Activated CD4-positive, alpha-beta T cell treated with anti-CD3 and anti-CD28 coated beads for 36 hours (primary cell): ENCODE measurements around the gene PRR27. TPM values are rescaled to one million over a fixed set of nuclear protein-coding genes. Genes with fewer than 3 reads are reported as not detected.

Source experiments
- ATAC-seq: fragments of 200-7000 bp; cut with Tn5 transposase; one replicate; pipeline ENCODE4 v1.10.0; 2021; ENCODE audit warnings: mild to moderate bottlenecking, moderate library complexity
- CTCF ChIA-PET: fragments of 350-600 bp; sonication (Branson Sonifier 250); formaldehyde crosslinking; loops from one replicate; lab custom pipeline; 2021; ENCODE audit warnings: antibody characterized with exemption; lab: Charles Lee
- POLR2A ChIA-PET: fragments of 350-600 bp; sonication (Branson Sonifier 250); formaldehyde crosslinking; loops from one replicate; lab custom pipeline; 2021; ENCODE audit warnings: antibody characterized with exemption, inconsistent platforms; lab: Charles Lee
- DNase-seq: peaks from one replicate; pipeline ENCODE4 v3.0.0-alpha.2; 2020
- H3K27ac Mint-ChIP-seq: one replicate; pipeline ENCODE4 v1.8.0; 2021; ENCODE audit warnings: mixed read lengths
- H3K27me3 Mint-ChIP-seq: one replicate; pipeline ENCODE4 v1.8.0; 2021; ENCODE audit warnings: mixed read lengths
- H3K36me3 Mint-ChIP-seq: one replicate; pipeline ENCODE4 v1.8.0; 2021; ENCODE audit warnings: low read depth, mixed read lengths
- H3K4me1 Mint-ChIP-seq: one replicate; pipeline ENCODE4 v1.8.0; 2021; ENCODE audit warnings: mixed read lengths
- H3K4me3 Mint-ChIP-seq: one replicate; pipeline ENCODE4 v1.8.0; 2021; ENCODE audit warnings: mild to moderate bottlenecking, moderate library complexity, mixed read lengths
- H3K9me3 Mint-ChIP-seq: one replicate; pipeline ENCODE4 v1.8.0; 2021; ENCODE audit warnings: low read depth, mixed read lengths
- intact Hi-C, 2 experiments: fragments of 100-400 bp; cut with DNase I in 1 of 2; cut with micrococcal nuclease in 1 of 2; formaldehyde crosslinking; loops; one replicate each; pipeline versions ENCODE4 v1.14.2 to v1.15.1; 2022 to 2024; cut with DNase I, micrococcal nuclease
- total RNA-seq, 2 experiments: library from RNA; stranded (reverse); gene quantifications; one replicate each; pipeline ENCODE4 v1.2.3, GENCODE V29; 2021

Gene PRR27
- total RNA-seq: not detected

DNA sequence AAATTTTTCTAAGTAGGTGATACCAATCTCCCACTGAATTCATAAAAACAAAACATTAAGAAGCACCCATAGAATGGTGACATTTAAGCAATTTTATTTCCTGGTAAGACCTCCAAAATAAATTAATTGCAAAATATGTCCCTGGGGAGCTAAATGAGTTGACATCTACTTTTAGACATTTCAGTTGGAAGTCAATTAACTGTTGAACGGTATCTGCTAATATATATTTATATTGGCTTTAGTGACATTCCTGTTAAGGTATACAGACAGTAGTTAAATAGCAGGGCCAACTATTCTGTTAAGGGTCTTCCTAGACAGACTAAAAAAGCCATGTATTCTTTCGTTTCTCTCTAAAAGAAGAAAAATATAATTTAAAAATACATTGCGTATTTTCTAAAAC, at the start of gene PRR27:
TSS of gene PRR27 (plus strand) at position 301 of the 400 bp plus-strand sequence. CDS start 139 bp downstream, outside the sequence.
- no peaks in the 10 kb centered on the region for H3K4me1 Mint-ChIP-seq
- no peak within 1 kb of the TSS for H3K4me3 Mint-ChIP-seq
- no peak for ATAC-seq
- DNase-seq: no peak
- H3K27me3 Mint-ChIP-seq: no peaks in the 10 kb centered on the region
- POLR2A ChIA-PET: no interaction called here
- H3K27ac Mint-ChIP-seq: no peak within 1 kb of the TSS
- CTCF ChIA-PET: no interaction called here
- no peaks in the 10 kb centered on the region for H3K9me3 Mint-ChIP-seq
- H3K36me3 Mint-ChIP-seq: no peaks in the 10 kb centered on the region
- intact Hi-C loops: no loop called here

DNA sequence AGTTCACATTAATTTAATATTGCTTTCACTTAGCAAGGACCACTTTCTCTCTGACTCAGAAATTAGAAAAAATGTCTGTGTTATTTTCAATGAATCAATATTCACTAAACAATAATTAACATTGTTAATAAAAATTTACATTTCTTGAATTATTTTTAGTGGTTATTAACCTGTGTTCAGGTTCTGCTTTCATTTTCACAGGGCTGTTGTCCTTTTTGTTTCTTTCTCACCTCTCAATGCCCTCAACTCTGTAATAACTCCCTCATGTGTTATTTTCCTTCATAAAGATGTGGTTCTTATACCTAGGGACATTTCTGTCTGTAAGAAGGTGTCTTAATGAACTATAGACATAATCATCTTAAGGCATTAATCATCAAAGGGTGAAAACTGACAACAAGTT, 43.1 kb upstream of the PRR27 start:
- DNase-seq (no peak), ATAC-seq (no peak)
- ChIA-PET CTCF (no interaction called here), POLR2A (no interaction called here)
- H3K9me3 Mint-ChIP-seq: peaks cover 2% of the 10 kb centered on the region
- no peaks in the 10 kb centered on the region for H3K4me1 Mint-ChIP-seq
- no peak overlapping the region for H3K27ac Mint-ChIP-seq
- intact Hi-C loops: no loop called here
- H3K27me3 Mint-ChIP-seq: no peaks in the 10 kb centered on the region
- H3K36me3 Mint-ChIP-seq: no peaks in the 10 kb centered on the region
- H3K4me3 Mint-ChIP-seq: no peak overlapping the region

- H3K9me3 Mint-ChIP-seq: peaks cover 2% of the 10 kb centered on the region
- H3K27ac Mint-ChIP-seq: no peak overlapping the region
- no peaks in the 10 kb centered on the region for H3K4me1 Mint-ChIP-seq
- H3K36me3 Mint-ChIP-seq: no peaks in the 10 kb centered on the region
- DNase-seq: no peak
- POLR2A ChIA-PET: no interaction called here
- intact Hi-C loops: no loop called here
- H3K27me3 Mint-ChIP-seq: no peaks in the 10 kb centered on the region
- ATAC-seq: no peak
- CTCF ChIA-PET: no interaction called here
- H3K4me3 Mint-ChIP-seq: no peak overlapping the region
These were observed 40.4 kb upstream of the PRR27 start for GRCh38 chr4:70113656-70114055.

DNA sequence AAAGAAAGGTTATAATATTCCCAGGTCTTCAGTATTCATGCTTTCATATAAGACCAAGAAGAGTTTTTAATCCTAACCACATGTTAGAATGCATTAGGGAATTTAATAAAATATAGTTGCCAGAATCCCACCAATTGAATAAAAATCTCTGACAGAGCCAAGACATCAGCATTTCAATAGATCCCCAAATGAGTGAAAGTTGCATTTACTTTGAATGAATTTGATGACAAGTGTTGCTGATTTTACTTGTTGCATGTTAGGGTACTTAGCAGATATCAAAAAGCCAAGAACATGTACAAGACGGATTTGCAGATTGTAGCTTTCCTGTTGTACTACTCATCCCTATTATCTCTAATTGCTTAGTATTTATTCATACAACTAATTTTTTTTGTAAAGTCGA, 39.9 kb upstream of the PRR27 start:
- Mint-ChIP-seq H3K4me1 (no peaks in the 10 kb centered on the region), H3K27me3 (no peaks in the 10 kb centered on the region), H3K4me3 (no peak overlapping the region), H3K9me3 (peaks cover 2% of the 10 kb centered on the region), H3K27ac (no peak overlapping the region), H3K36me3 (no peaks in the 10 kb centered on the region)
- no peak for DNase-seq
- ChIA-PET CTCF (no interaction called here), POLR2A (no interaction called here)
- no peak for ATAC-seq
- intact Hi-C loops: no loop called here

DNA sequence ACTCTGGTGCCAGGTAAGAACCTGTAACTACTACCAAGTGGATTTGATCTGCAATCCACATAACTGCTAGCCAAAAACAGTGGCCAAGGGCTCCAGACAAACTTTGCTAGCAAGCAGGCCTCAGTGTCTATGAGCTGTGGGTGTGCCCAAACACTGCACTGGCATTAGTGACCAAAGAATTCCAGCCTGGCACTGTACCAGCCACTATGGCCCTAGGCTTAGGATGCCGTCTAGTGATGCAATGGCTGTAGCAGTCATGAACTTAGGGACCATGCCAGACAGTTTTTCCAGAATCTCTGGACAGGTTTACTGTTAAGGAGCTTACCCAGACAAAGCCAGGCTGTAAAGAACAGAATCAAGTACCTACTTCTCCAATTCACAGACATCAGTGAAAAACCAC, 33.7 kb upstream of the PRR27 start:
- ChIA-PET CTCF (no interaction called here), POLR2A (no interaction called here)
- Mint-ChIP-seq H3K27ac (no peak overlapping the region), H3K9me3 (peaks cover 2% of the 10 kb centered on the region), H3K4me3 (no peak overlapping the region), H3K36me3 (no peaks in the 10 kb centered on the region), H3K27me3 (no peaks in the 10 kb centered on the region), H3K4me1 (no peaks in the 10 kb centered on the region)
- intact Hi-C loops: no loop called here
- no peak for ATAC-seq
- no peak for DNase-seq

GRCh38 chr4:70133473-70133872, 20.6 kb upstream of the PRR27 start:
- H3K4me3 Mint-ChIP-seq: no peak overlapping the region
- H3K36me3 Mint-ChIP-seq: no peaks in the 10 kb centered on the region
- H3K9me3 Mint-ChIP-seq: no peaks in the 10 kb centered on the region
- no peaks in the 10 kb centered on the region for H3K27me3 Mint-ChIP-seq
- intact Hi-C loops: no loop called here
- no peak for ATAC-seq
- DNase-seq: no peak
- no peaks in the 10 kb centered on the region for H3K4me1 Mint-ChIP-seq
- CTCF ChIA-PET: no interaction called here
- POLR2A ChIA-PET: no interaction called here
- no peak overlapping the region for H3K27ac Mint-ChIP-seq

DNA sequence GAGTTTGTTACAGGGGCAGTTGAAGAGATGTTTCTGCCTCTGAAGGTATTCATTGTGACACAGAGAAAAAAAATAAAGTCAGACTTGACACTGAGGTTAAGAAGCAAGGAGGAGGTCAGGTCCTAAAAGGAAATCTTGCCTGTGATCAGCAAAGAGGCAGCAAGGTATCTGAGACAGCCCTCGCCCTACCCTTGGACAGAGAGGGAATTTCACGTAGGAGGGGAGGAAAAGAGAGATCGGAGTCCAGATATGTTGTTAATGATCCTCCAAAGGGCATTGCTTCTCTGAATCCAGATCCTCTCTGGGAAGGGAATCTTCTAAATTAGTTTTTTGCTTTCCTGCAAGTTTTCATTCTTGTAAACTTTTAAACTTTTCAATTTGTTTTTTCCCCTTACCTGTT, 15.3 kb upstream of the PRR27 start:
- no peak overlapping the region for H3K4me3 Mint-ChIP-seq
- H3K27me3 Mint-ChIP-seq: no peaks in the 10 kb centered on the region
- H3K9me3 Mint-ChIP-seq: no peaks in the 10 kb centered on the region
- DNase-seq (no peak), ATAC-seq (no peak)
- H3K27ac Mint-ChIP-seq: no peak overlapping the region
- H3K36me3 Mint-ChIP-seq: no peaks in the 10 kb centered on the region
- CTCF ChIA-PET: interaction anchor here (0.7 kb wide), 1 partner anchor 12 kb away, joined by 3 read pairs; no protein-coding TSS in a partner anchor
- POLR2A ChIA-PET: no interaction called here
- intact Hi-C loops: no loop called here
- H3K4me1 Mint-ChIP-seq: no peaks in the 10 kb centered on the region

DNA sequence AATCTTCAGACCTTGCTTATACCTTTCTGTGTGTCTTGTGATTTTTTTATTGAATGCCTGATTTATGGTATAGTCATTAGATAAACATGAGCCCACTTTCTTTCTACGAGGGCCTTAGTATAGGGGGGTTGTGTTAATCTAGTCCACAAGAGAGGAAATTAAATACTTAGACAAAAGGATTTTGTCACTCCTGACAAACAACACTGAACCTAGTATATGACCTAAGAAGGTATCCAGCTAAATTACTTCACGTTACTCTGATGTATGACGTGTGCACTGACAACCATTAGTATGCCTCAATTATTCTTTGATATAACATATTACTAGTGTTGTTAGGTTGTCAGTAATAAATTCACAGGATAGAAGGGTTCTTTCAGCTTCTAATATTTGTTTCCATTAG, 2.8 kb upstream of the PRR27 start:
- Mint-ChIP-seq H3K4me1 (no peaks in the 10 kb centered on the region), H3K9me3 (no peaks in the 10 kb centered on the region), H3K36me3 (no peaks in the 10 kb centered on the region), H3K4me3 (no peak overlapping the region), H3K27me3 (no peaks in the 10 kb centered on the region), H3K27ac (no peak overlapping the region)
- CTCF ChIA-PET: no interaction called here
- ATAC-seq (no peak), DNase-seq (no peak)
- intact Hi-C loops: no loop called here
- POLR2A ChIA-PET: no interaction called here

- H3K4me1 Mint-ChIP-seq: no peaks in the 10 kb centered on the region
- ATAC-seq: no peak
- no peaks in the 10 kb centered on the region for H3K36me3 Mint-ChIP-seq
- intact Hi-C loops: no loop called here
- no peaks in the 10 kb centered on the region for H3K9me3 Mint-ChIP-seq
- H3K27me3 Mint-ChIP-seq: no peaks in the 10 kb centered on the region
- POLR2A ChIA-PET: no interaction called here
- no peak for DNase-seq
- H3K27ac Mint-ChIP-seq: no peak overlapping the region
- CTCF ChIA-PET: no interaction called here
- H3K4me3 Mint-ChIP-seq: no peak overlapping the region
These were observed 1.9 kb upstream of the PRR27 start for GRCh38 chr4:70152088-70152487.

GRCh38 chr4:70158576-70158975, 4.5 kb downstream of the PRR27 start:
- no peaks in the 10 kb centered on the region for H3K4me1 Mint-ChIP-seq
- CTCF ChIA-PET: no interaction called here
- ATAC-seq: no peak

GRCh38 chr4:70177090-70177489, 23.1 kb downstream of the PRR27 start:
- Mint-ChIP-seq H3K4me3 (no peak overlapping the region), H3K36me3 (no peaks in the 10 kb centered on the region), H3K4me1 (no peaks in the 10 kb centered on the region), H3K9me3 (no peaks in the 10 kb centered on the region), H3K27me3 (peaks cover 2% of the 10 kb centered on the region), H3K27ac (no peak overlapping the region)
- ChIA-PET CTCF (interaction anchor here (1.2 kb wide), 1 partner anchor 10 kb away, joined by 3 read pairs; no protein-coding TSS in a partner anchor), POLR2A (no interaction called here)
- DNase-seq: no peak
- intact Hi-C loops: no loop called here
- ATAC-seq: no peak

More at GRCh38 chr4:70158576-70158975, 4.5 kb downstream of the PRR27 start:
- H3K27me3 Mint-ChIP-seq: no peaks in the 10 kb centered on the region
- POLR2A ChIA-PET: interaction anchor here (0.6 kb wide), 1 partner anchor 377 kb away, joined by 7 read pairs; no protein-coding TSS in a partner anchor
- H3K27ac Mint-ChIP-seq: no peak overlapping the region
- no peak for DNase-seq
- H3K4me3 Mint-ChIP-seq: no peak overlapping the region
- intact Hi-C loops: no loop called here
- H3K36me3 Mint-ChIP-seq: no peaks in the 10 kb centered on the region
- no peaks in the 10 kb centered on the region for H3K9me3 Mint-ChIP-seq

DNA sequence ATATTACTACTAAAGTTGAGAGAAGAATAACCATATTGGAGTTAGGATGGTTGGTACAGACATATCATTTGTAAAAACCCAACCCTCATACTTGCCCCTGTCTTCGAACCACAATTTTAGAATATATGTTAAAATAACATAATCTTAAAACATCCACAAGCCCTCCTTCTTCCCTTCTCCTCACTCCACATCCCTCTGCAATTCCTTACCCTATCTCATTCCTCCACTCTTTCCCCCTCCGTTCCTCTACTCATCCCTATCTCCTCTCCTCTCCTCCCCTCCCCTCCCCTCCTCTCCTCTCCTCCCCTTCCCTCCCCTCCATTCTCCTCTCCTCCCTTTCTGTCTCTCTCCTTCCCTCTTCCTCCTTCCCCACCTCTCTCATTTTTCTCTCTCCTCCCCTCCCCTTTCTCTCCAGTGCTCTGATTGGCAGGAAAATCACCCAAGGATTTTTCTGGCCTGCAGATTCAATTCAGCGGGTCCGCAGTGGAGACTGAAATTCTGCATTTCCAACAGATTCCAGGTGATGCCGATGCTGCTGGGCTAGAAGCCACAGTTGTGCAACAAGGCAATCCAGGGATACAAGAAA, 24.1 kb downstream of the PRR27 start:
- Mint-ChIP-seq H3K4me3 (no peak overlapping the region), H3K27me3 (no peaks in the 10 kb centered on the region), H3K4me1 (no peaks in the 10 kb centered on the region), H3K36me3 (no peaks in the 10 kb centered on the region), H3K9me3 (no peaks in the 10 kb centered on the region), H3K27ac (no peak overlapping the region)
- intact Hi-C loops: no loop called here
- POLR2A ChIA-PET: no interaction called here
- DNase-seq (no peak), ATAC-seq (no peak)
- CTCF ChIA-PET: interaction anchor here (0.5 kb wide), 1 partner anchor 1490 kb away, joined by 3 read pairs; no protein-coding TSS in a partner anchor
